Mesothelial cell of epicardium (in vitro differentiated cells): ENCODE measurements around the gene NCK2. TPM values are rescaled to one million over a fixed set of nuclear protein-coding genes. Genes with fewer than 3 reads are reported as not detected.

Experiments used
- DNase-seq, 2 experiments: peaks; one replicate each; pipeline ENCODE4 v3.0.0; 2021; ENCODE audit warnings: low spot score in 2 of 2; ENCODE audit not compliant: unreplicated experiment in 2 of 2
- H3K27ac Mint-ChIP-seq: 2 replicates; pipeline ENCODE4 v1.8.0; 2021; ENCODE audit warnings: mixed read lengths
- H3K27me3 Mint-ChIP-seq: 2 replicates; pipeline ENCODE4 v1.8.0; 2021; ENCODE audit warnings: low read depth, mixed read lengths
- H3K36me3 Mint-ChIP-seq: 2 replicates; pipeline ENCODE4 v1.8.0; 2021; ENCODE audit warnings: mixed read lengths
- H3K4me1 Mint-ChIP-seq: 2 replicates; pipeline ENCODE4 v1.8.0; 2021; ENCODE audit warnings: mixed read lengths
- H3K4me3 Mint-ChIP-seq: 2 replicates; pipeline ENCODE4 v1.8.0; 2021; ENCODE audit warnings: mild to moderate bottlenecking, moderate library complexity, mixed read lengths
- H3K9me3 Mint-ChIP-seq: 2 replicates; pipeline ENCODE4 v1.8.0; 2021; ENCODE audit warnings: mixed read lengths
- CTCF ChIP-seq: fragments of 200-600 bp; sonication (generic); IDR thresholded peaks from one replicate; pipeline ENCODE4 v1.5.0; 2021; ENCODE audit warnings: antibody characterized with exemption; ENCODE audit not compliant: unreplicated experiment
- total RNA-seq: library from RNA; stranded (reverse); gene quantifications from 3 replicates; pipeline ENCODE4 v1.2.1, GENCODE V29; 2021

The NCK2 gene
- total RNA-seq, 1 donor from 2014 or later: 59.5 TPM

DNA sequence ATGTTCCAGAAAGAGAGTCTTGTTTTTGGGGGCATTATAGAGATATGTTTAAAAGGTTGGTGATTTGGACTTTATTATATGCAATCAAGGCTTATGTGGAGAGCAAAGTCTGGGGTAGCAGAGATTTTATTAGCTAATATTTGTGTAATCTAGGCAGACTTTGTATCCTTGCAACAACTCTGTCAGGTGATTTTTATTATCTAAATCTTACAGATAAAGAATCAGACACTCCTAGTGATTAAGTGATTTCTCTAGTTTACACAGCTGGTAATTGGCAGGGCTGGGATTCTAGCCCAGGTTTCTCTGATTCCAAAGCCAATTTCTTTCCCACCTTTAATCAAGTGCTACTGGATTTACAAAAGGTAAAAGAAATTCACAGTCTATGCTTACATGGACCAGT lies 33.3 kb upstream of the NCK2 start:
- H3K9me3 Mint-ChIP-seq: no peaks in the 10 kb centered on the region
- peaks cover 27% of the 10 kb centered on the region for H3K27me3 Mint-ChIP-seq
- TF ChIP-seq CTCF: no peak
- DNase-seq: no peak
- H3K36me3 Mint-ChIP-seq: no peaks in the 10 kb centered on the region
- no peaks in the 10 kb centered on the region for H3K4me1 Mint-ChIP-seq
- no peak overlapping the region for H3K27ac Mint-ChIP-seq
- no peak overlapping the region for H3K4me3 Mint-ChIP-seq

GRCh38 chr2:105712166-105712915 lies 32.4 kb upstream of the NCK2 start:
- Mint-ChIP-seq H3K4me1 (no peaks in the 10 kb centered on the region), H3K4me3 (no peak overlapping the region), H3K27ac (no peak overlapping the region), H3K9me3 (no peaks in the 10 kb centered on the region), H3K36me3 (no peaks in the 10 kb centered on the region), H3K27me3 (peaks cover 33% of the 10 kb centered on the region)
- no peak for TF ChIP-seq CTCF
- peak in 1 of 2 experiments; percentile 2 for DNase-seq

DNA sequence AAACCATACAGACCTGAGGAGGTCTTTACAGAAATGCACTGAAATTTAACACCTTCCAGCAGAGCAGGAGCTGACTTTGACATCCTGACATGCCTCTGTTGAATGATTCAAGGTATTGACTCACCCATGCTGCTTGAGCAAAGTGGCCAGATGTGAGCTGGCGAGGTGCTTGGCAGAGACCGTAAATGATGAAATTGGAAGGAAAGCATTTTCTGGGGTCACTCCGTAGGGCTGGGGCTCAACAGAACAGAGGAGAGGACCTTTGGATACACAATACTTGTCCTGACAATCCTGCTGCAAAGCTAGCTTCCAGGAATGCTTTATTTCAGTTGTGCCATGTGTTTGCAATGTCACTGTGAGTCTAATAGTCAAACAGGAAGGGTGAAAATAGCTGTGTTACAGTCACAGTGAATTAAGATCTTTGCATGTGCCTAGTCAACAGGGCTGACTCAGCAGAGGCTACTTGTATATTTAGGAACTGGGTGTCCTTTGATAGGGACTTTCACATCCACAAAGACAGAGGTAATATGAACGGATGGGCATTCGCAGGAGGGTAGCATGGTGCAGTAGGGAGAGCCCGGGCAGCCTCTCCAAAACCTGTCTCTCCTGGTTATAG lies 31.6 kb upstream of the NCK2 start:
- peaks cover 38% of the 10 kb centered on the region for H3K27me3 Mint-ChIP-seq
- no peaks in the 10 kb centered on the region for H3K9me3 Mint-ChIP-seq
- H3K36me3 Mint-ChIP-seq: no peaks in the 10 kb centered on the region
- TF ChIP-seq CTCF: no peak
- no peaks in the 10 kb centered on the region for H3K4me1 Mint-ChIP-seq
- no peak overlapping the region for H3K4me3 Mint-ChIP-seq
- no peak overlapping the region for H3K27ac Mint-ChIP-seq
- peak in 1 of 2 experiments; percentile 29 for DNase-seq

GRCh38 chr2:105714141-105714540 lies 30.6 kb upstream of the NCK2 start:
- Mint-ChIP-seq H3K27me3 (peaks cover 45% of the 10 kb centered on the region), H3K9me3 (no peaks in the 10 kb centered on the region), H3K36me3 (no peaks in the 10 kb centered on the region), H3K4me1 (no peaks in the 10 kb centered on the region), H3K4me3 (no peak overlapping the region), H3K27ac (no peak overlapping the region)
- no peak for DNase-seq
- TF ChIP-seq CTCF: no peak

DNA sequence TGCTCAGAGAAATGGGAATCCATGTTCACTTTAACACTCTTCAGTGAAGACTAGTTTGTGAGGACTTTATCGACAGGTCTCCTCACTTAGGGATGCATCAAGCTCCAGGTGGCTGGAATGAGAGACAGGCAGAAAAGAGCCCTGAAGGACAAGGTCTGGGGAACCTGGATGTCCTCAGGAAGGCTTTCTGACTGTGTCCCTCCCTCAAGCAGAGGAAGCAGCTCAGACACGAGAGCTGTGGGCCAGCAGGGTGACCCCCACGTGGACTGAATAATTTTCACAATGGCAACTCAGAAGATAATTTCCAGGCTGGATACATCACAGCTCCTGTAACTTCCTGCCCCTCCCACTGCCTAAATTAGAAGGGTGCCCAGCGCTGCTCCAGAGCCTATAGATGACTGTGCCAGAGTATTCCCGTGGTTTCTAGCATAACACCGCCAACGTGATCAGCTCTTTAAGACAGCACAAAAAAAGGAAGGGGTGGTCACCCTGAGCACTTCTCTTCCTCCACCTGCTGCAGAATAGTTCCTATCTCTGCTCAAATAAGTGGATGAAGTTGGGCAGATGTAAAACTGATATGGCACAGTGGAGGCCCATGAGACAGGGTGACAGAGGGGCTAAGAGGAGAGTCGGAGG lies 25.7 kb upstream of the NCK2 start:
- Mint-ChIP-seq H3K27ac (no peak overlapping the region), H3K36me3 (no peaks in the 10 kb centered on the region), H3K4me3 (no peak overlapping the region), H3K9me3 (no peaks in the 10 kb centered on the region), H3K4me1 (no peaks in the 10 kb centered on the region), H3K27me3 (peaks cover 39% of the 10 kb centered on the region)
- no peak for TF ChIP-seq CTCF
- DNase-seq: peak in 1 of 2 experiments; percentile 31
